Lower lobe of right lung (tissue), 2 donors: ENCODE results near the gene BTBD16. TPM values are rescaled to one million over a fixed set of nuclear protein-coding genes. Genes with fewer than 3 reads are reported as not detected.

Source experiments
- ATAC-seq, 2 donors: fragments of 200-7000 bp; cut with Tn5 transposase; one replicate each; pipeline ENCODE4 v1.9.1; 2020 to 2022; ENCODE audit warnings: mild to moderate bottlenecking in 2 of 2, moderate library complexity in 2 of 2
- DNase-seq: peaks from one replicate; pipeline ENCODE4 v3.0.0-alpha.2; 2020
- H3K27ac ChIP-seq: fragments of 200-600 bp; one replicate; pipeline ENCODE4 v1.8.0; 2022
- H3K27me3 ChIP-seq: fragments of 200-600 bp; one replicate; pipeline ENCODE4 v1.8.0; 2022; ENCODE audit warnings: low read depth
- H3K36me3 ChIP-seq: fragments of 200-600 bp; one replicate; pipeline ENCODE4 v1.8.0; 2022; ENCODE audit warnings: mild to moderate bottlenecking
- H3K4me1 ChIP-seq: fragments of 200-600 bp; one replicate; pipeline ENCODE4 v1.8.0; 2022
- H3K4me3 ChIP-seq: fragments of 200-600 bp; one replicate; pipeline ENCODE4 v1.8.0; 2022; ENCODE audit warnings: mild to moderate bottlenecking
- H3K9me3 ChIP-seq: fragments of 200-600 bp; one replicate; pipeline ENCODE4 v1.8.0; 2022
- CTCF ChIP-seq: fragments of 200-600 bp; IDR thresholded peaks from one replicate; pipeline ENCODE4 v1.8.0; 2022; ENCODE audit warnings: antibody characterized with exemption, mild to moderate bottlenecking
- intact Hi-C: fragments of 100-400 bp; cut with DNase I; formaldehyde crosslinking; loops from one replicate; pipeline ENCODE4 v1.11.0; 2022
- long read RNA-seq: library from polyadenylated mRNA; unstranded; transcript quantifications from one replicate; pipeline ENCODE4 v2.0.0, GENCODE V29; 2021
- total RNA-seq: library from RNA; stranded (reverse); fragmentation: NEBNext Ultra II Directional; extraction: Animal tissue kit (Norgen Biotek cat#: 25700); gene quantifications from one replicate; pipeline ENCODE4 v1.2.1, GENCODE V29; 2021
- donor health status: DM: no; HTN: yes; CAD: no; lungs with severe emphysema.

BTBD16 gene
- 0.62 TPM for total RNA-seq
- long read RNA-seq, result 0 reads

- intact Hi-C loops, result no loop called here
- Histone ChIP-seq H3K27me3 (no peaks in the 10 kb centered on the region), H3K4me3 (no peak within 1 kb of the TSS), H3K4me1 (peaks cover 5% of the 10 kb centered on the region), H3K9me3 (no peaks in the 10 kb centered on the region), H3K36me3 (peaks cover 7% of the 10 kb centered on the region), H3K27ac (no peak within 1 kb of the TSS)
- ATAC-seq (no peak), DNase-seq (no peak)
- TF ChIP-seq CTCF, result no peak
Observed at GRCh38 chr10:122271076-122271475, at the start of gene BTBD16. Gene BTBD16 (plus strand): TSS chr10:122271296. CDS start chr10:122275082, 3,786 bp downstream.

- no peak for DNase-seq
Observed at GRCh38 chr10:122221958-122222357, 49.1 kb upstream of the BTBD16 start.

GRCh38 chr10:122222638-122223037 is 48.5 kb upstream of the BTBD16 start:
- H3K36me3 ChIP-seq, result peaks cover 99% of the 10 kb centered on the region
- DNase-seq (no peak), ATAC-seq (no peak)

More at GRCh38 chr10:122221958-122222357, 49.1 kb upstream of the BTBD16 start:
- TF ChIP-seq CTCF, result no peak
- Histone ChIP-seq H3K4me1 (no peaks in the 10 kb centered on the region), H3K9me3 (no peaks in the 10 kb centered on the region), H3K4me3 (no peak overlapping the region), H3K27ac (no peak overlapping the region), H3K36me3 (peaks cover 99% of the 10 kb centered on the region), H3K27me3 (no peaks in the 10 kb centered on the region)
- ATAC-seq, result no peak
- intact Hi-C loops, result no loop called here

GRCh38 chr10:122224159-122224558 is 46.9 kb upstream of the BTBD16 start:
- Histone ChIP-seq H3K9me3 (no peaks in the 10 kb centered on the region), H3K27me3 (no peaks in the 10 kb centered on the region), H3K27ac (no peak overlapping the region), H3K4me3 (no peak overlapping the region), H3K36me3 (peaks cover 99% of the 10 kb centered on the region), H3K4me1 (no peaks in the 10 kb centered on the region)
- ATAC-seq, result no peak
- TF ChIP-seq CTCF, result no peak
- intact Hi-C loops, result no loop called here
- DNase-seq, result no peak

More at GRCh38 chr10:122222638-122223037, 48.5 kb upstream of the BTBD16 start:
- intact Hi-C loops, result no loop called here
- H3K27ac ChIP-seq, result no peak overlapping the region
- H3K4me1 ChIP-seq, result no peaks in the 10 kb centered on the region
- H3K27me3 ChIP-seq, result no peaks in the 10 kb centered on the region
- H3K9me3 ChIP-seq, result no peaks in the 10 kb centered on the region
- no peak overlapping the region for H3K4me3 ChIP-seq
- no peak for TF ChIP-seq CTCF

GRCh38 chr10:122225330-122225729 is 45.8 kb upstream of the BTBD16 start:
- no peak overlapping the region for H3K27ac ChIP-seq
- no peak for ATAC-seq
- H3K4me3 ChIP-seq, result no peak overlapping the region
- H3K27me3 ChIP-seq, result no peaks in the 10 kb centered on the region
- TF ChIP-seq CTCF, result no peak
- no peaks in the 10 kb centered on the region for H3K9me3 ChIP-seq
- H3K36me3 ChIP-seq, result peaks cover 99% of the 10 kb centered on the region
- no peak for DNase-seq
- intact Hi-C loops, result no loop called here
- no peaks in the 10 kb centered on the region for H3K4me1 ChIP-seq

GRCh38 chr10:122227754-122228153 is 43.3 kb upstream of the BTBD16 start:
- ATAC-seq (no peak), DNase-seq (no peak)
- H3K4me1 ChIP-seq, result no peaks in the 10 kb centered on the region
- intact Hi-C loops, result no loop called here
- TF ChIP-seq CTCF, result no peak
- H3K4me3 ChIP-seq, result no peak overlapping the region
- H3K9me3 ChIP-seq, result no peaks in the 10 kb centered on the region
- no peak overlapping the region for H3K27ac ChIP-seq
- no peaks in the 10 kb centered on the region for H3K27me3 ChIP-seq
- peaks cover 99% of the 10 kb centered on the region for H3K36me3 ChIP-seq
